Fibroblast of lung (primary cell): ENCODE results near the gene THOP1.

Experiments
- EZH2 ChIP-seq: IDR thresholded peaks from 2 replicates; pipeline ENCODE4 v1.5.1; 2012; ENCODE audit warnings: low read length, control low read depth, mild to moderate bottlenecking; ENCODE audit errors: missing control alignments
- TF ChIP-seq, protein P1 (sequence below), 2 donors: IDR thresholded peaks in 1 of 2; conservative IDR thresholded peaks in 1 of 2; 1 replicate in 1 of 2; 2 replicates in 1 of 2; pipeline ENCODE4 v1.5.1; 2011 to 2012; ENCODE audit warnings: low read length in 2 of 2, control low read depth in 1 of 2, inconsistent platforms in 1 of 2, low read depth in 1 of 2, mild to moderate bottlenecking in 1 of 2

DNA sequence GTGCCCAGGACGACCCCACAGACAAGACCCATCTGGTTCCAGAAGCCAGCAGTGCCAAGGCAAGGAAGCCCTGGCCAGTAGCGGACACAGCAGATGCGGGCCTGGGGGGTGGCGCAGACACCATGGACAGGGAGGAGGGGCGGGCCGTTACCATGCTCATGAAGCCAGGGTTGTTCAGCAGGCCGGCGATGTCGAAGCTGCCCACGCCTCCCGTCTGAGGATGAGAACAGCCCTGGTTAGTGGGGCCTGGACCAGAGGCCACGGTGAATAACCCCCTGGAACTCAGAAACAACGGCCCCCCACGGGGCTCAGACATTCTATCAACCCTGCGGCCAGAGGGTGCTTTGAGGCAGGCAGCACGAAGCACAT, 24.0 kb upstream of the THOP1 start:
- TF ChIP-seq, protein P1, sequence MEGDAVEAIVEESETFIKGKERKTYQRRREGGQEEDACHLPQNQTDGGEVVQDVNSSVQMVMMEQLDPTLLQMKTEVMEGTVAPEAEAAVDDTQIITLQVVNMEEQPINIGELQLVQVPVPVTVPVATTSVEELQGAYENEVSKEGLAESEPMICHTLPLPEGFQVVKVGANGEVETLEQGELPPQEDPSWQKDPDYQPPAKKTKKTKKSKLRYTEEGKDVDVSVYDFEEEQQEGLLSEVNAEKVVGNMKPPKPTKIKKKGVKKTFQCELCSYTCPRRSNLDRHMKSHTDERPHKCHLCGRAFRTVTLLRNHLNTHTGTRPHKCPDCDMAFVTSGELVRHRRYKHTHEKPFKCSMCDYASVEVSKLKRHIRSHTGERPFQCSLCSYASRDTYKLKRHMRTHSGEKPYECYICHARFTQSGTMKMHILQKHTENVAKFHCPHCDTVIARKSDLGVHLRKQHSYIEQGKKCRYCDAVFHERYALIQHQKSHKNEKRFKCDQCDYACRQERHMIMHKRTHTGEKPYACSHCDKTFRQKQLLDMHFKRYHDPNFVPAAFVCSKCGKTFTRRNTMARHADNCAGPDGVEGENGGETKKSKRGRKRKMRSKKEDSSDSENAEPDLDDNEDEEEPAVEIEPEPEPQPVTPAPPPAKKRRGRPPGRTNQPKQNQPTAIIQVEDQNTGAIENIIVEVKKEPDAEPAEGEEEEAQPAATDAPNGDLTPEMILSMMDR (conservative IDR thresholded peaks at IDR 0.05 in 1 of 2, IDR thresholded peaks at IDR 0.05 in 1 of 2; ENCODE audit: low read depth in 1 of 2, low read length in 2 of 2): no peak
- no peak for TF ChIP-seq EZH2
